GM12874 (cell line): ENCODE results near the gene LSM14B.

Experiments used
- TF ChIP-seq, protein P1 (sequence below): IDR thresholded peaks from 2 replicates; pipeline ENCODE4 v1.5.1; 2011; ENCODE audit warnings: low read depth, mild to moderate bottlenecking, control low read depth, low read length, moderate library complexity; ENCODE audit not compliant: insufficient read depth

LSM14B gene

DNA sequence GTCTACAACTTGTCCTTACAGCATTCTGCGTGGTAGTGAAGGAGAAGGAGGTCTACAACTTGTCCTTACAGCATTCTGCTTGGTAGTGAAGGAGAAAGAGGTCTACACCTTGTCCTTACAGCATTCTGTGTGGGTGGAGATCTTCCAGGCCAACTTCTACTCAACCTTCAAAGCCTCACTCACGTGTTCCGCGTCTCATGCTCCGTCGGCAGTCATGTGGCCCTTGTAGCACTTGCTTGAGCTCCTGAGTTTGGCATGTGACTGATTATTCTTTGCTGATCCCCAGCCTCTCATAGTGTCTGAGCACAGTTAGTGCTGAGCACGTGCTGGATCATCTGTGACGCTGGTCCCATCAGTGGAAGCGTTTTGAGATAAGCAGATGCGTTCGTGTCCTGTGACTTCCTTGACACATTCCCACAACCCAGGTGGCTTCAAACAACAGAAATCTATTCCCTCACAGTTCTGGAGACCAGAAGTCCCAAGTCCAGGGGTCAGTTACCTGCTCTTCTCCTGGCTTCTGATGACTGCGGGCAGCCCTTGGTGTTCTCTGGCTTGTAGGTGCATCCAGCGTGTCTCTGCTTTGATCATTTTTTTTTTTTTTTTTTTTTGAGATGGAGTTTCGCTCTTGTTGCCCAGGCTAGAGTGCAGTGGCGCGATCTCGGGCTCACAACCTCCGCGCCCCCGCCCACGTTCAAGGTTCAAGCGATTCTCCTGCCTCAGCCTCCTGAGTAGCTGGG is 23.9 kb downstream of the LSM14B start:
- TF ChIP-seq, protein P1, sequence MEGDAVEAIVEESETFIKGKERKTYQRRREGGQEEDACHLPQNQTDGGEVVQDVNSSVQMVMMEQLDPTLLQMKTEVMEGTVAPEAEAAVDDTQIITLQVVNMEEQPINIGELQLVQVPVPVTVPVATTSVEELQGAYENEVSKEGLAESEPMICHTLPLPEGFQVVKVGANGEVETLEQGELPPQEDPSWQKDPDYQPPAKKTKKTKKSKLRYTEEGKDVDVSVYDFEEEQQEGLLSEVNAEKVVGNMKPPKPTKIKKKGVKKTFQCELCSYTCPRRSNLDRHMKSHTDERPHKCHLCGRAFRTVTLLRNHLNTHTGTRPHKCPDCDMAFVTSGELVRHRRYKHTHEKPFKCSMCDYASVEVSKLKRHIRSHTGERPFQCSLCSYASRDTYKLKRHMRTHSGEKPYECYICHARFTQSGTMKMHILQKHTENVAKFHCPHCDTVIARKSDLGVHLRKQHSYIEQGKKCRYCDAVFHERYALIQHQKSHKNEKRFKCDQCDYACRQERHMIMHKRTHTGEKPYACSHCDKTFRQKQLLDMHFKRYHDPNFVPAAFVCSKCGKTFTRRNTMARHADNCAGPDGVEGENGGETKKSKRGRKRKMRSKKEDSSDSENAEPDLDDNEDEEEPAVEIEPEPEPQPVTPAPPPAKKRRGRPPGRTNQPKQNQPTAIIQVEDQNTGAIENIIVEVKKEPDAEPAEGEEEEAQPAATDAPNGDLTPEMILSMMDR: no peak

DNA sequence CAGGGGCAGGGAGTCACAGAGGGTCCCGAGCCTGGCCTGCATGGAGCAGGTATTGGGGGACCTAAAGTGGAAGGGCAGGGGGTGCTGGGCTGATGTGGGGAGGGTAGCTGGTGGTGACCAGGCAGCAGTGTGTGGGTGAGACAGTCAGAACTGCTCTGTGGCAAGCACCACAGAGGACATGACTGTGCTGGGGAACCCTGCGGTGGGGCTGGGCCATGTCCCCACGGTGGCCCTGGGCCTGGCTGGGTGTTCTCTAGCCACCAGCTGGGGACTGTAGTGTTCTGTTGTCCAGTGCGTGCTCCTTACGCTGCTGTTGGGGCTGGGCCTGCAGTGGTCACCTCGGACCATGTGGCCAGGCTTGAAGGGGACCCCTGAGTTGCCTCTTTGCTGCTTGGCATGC is 24.9 kb downstream of the LSM14B start:
- TF ChIP-seq, protein P1: no peak

DNA sequence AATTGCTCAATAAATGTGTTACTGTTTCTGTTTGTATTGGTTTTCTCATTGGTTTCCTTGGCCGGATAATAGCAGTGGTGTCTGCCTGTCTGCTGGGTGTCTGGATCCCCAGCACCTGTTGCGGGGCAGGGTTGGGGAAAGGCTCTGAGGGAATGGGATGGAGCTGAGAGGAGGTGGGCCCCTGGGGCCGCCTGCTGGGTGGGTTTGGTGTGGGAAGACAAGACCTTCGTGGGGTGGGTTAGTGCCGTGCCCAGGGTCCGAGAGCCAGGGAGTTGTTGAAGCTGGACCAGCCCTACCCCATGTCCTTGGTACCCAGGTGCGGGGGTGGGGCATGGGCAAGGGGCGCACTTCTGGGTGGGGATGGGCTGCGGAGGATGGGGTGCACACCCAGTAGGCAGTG is 25.3 kb downstream of the LSM14B start:
- TF ChIP-seq, protein P1: no peak

DNA sequence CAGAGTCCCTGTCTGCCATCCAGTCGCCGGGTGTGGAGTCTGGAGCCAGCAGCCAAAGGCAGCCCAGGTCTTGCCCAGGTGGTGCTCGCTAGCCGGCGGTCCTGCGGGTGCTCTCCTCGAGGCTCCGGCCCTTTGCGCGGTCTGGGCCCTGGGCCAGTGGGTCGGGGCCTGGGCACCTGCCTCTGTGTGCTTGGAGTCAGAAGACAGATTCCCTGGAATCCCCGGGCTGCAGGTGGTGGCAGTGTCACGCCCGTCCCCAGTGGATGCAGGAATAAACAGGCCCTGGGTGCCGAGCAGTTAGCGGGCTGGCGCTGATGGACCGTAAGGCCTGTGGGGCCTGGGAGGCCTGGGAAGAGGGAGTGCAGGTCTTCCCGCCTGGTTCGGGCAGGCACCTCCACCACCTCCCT is 26.6 kb downstream of the LSM14B start:
- TF ChIP-seq, protein P1: no peak

DNA sequence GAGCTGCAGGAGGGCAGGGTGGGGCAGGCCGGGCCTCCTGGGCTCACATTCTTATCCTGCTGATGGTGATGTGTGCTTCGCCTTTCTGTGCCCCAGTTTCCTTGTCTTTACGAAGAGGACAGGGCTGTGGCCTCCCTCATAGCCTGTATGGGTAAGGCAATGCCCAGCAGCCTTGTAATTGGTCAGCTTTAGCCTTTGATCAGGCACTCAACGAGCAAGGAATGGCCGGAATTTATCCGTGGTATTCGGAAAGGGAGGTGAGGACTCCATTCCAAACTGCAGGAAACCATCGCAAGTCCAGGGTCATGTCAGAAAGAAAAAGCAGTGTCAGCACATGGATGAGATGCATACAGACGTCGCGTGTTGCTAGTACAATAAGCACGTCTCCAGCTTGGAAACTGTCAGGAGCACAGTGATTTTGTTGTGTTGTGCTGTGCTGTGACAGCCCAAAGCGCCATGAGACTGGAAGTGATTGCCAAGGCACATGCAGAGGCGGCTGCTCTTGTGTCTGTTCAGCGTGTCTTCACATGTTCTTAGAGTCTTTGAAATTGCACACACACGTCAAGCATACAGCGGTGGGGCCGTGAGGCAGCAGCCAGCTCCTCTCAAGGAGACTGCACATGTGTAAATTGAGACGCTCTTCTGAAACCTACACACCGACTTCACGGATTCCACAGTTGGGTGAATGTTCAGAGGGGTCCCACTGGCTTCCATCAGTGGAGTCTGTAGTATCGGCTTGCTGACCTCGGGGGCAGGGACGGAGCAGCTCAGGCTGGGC is 27.4 kb downstream of the LSM14B start:
- TF ChIP-seq, protein P1: no peak

DNA sequence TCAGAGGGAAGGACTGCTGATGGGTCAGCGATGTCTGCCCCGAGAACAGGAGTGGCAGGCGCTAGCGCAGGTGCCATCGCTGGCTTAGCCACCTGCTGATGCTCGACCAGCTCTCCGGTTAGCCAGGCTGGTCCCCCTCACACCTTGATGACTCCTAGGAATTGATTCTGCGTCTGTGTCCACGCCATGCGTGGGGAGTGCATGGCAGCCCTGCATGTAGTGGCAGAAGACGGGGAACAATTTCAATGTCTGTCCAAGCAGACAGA is 28.0 kb downstream of the LSM14B start:
- TF ChIP-seq, protein P1: no peak

DNA sequence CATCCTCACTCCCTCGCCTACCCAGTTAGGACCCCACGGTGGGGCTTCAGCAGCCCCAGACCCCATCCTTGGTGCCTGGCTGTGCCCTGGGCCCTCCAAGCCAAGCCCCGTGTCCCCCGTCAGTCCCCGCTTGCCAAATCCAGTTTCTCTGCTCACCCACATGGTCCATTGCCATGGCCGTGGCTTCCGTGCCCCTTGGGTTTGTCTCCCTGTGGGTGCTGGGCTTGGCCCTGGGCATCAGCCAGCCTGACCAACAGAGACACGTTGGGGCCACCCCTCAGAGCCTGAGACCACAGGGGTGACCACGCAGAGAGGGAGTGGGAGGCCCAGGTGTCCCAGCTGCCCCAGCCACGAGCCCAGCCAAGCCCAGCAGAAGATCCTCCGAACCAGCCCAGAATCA is 28.9 kb downstream of the LSM14B start:
- TF ChIP-seq, protein P1: no peak
